K562 (cell line): Measurements from ENCODE around the gene TRIM33. TPM values are rescaled to one million over a fixed set of nuclear protein-coding genes. Genes with fewer than 3 reads are reported as not detected.

Experiments used
- CBFB ChIP-seq: sonication (generic); formaldehyde crosslinking; IDR thresholded peaks from 2 replicates; pipeline ENCODE4 v1.4.0; 2020; ENCODE audit warnings: mild to moderate bottlenecking, missing genetic modification reagents
- CCNT2 ChIP-seq: IDR thresholded peaks from 2 replicates; pipeline ENCODE4 v1.6.1; 2011; ENCODE audit warnings: borderline replicate concordance, low read depth, mild to moderate bottlenecking, moderate library complexity, mixed read lengths, low read length; ENCODE audit not compliant: insufficient read length; ENCODE audit errors: extremely low read depth
- DPF2 ChIP-seq: fragments of 450-650 bp; IDR thresholded peaks from 2 replicates; pipeline ENCODE4 v1.6.1; 2016
- FOXM1 ChIP-seq, 2 experiments: fragments of 450-650 bp in 1 of 2; sonication (generic) in 1 of 2; formaldehyde crosslinking in 1 of 2; IDR thresholded peaks; 2 replicates each; pipeline versions ENCODE4 v1.6.1 to v1.9.0; 2017 to 2022; ENCODE audit warnings: low read depth in 2 of 2, mild to moderate bottlenecking in 2 of 2, missing genetic modification reagents in 1 of 2, moderate library complexity in 1 of 2
- GATAD2A ChIP-seq: fragments of 450-650 bp; IDR thresholded peaks from 2 replicates; pipeline ENCODE4 v1.6.1; 2017
- KDM1A ChIP-seq, 2 experiments: fragments of 450-650 bp; IDR thresholded peaks; 2 replicates each; pipeline ENCODE4 v1.6.1; 2016; ENCODE audit warnings: mild to moderate bottlenecking in 2 of 2
- LCOR ChIP-seq: sonication (generic); formaldehyde crosslinking; IDR thresholded peaks from 2 replicates; pipeline ENCODE4 v1.8.0; 2022; ENCODE audit warnings: mild to moderate bottlenecking, missing genetic modification reagents
- MCM5 ChIP-seq: fragments of 450-650 bp; IDR thresholded peaks from 2 replicates; pipeline ENCODE4 v1.6.1; 2016; ENCODE audit warnings: low read depth
- NCOR1 ChIP-seq: fragments of 450-650 bp; IDR thresholded peaks from 2 replicates; pipeline ENCODE4 v1.6.1; 2016; ENCODE audit warnings: mild to moderate bottlenecking, moderate library complexity
- NEUROD1 ChIP-seq: fragments of 150-350 bp; IDR thresholded peaks from 2 replicates; pipeline ENCODE4 v1.6.1; 2014; ENCODE audit warnings: borderline replicate concordance, low read length, low read depth; ENCODE audit not compliant: partially characterized antibody
- PHB ChIP-seq: fragments of 250-450 bp; sonication (Bioruptor Pico); IDR thresholded peaks from 2 replicates; pipeline ENCODE4 v1.5.0; 2021
- SMARCA4 ChIP-seq: fragments of 450-650 bp; IDR thresholded peaks from 2 replicates; pipeline ENCODE4 v1.6.1; 2016
- ZEB2 ChIP-seq: fragments of 450-650 bp; IDR thresholded peaks from 2 replicates; pipeline ENCODE4 v1.6.1; 2016
- polyA plus RNA-seq, 8 experiments: library from polyadenylated mRNA; depleted of rRNA in 4 of 8; stranded (reverse) in 5 of 8; unstranded in 3 of 8; fragments of >200 nt; fragmentation: Nextera tagmentation in 2 of 8; fragmentation: Illumina TruSeq in 1 of 8; extraction: Ambion mirVana in 2 of 8; extraction: Trizol in 1 of 8; gene quantifications; 2 replicates each; pipeline versions ENCODE4 v1.2.1 to v1.2.3, GENCODE V29; 2011 to 2014; ENCODE audit warnings: inconsistent platforms in 1 of 8, missing spikeins in 1 of 8
- total RNA-seq, 7 experiments: library from RNA; depleted of rRNA in 6 of 7; stranded (reverse); fragments of >200 nt in 6 of 7; fragmentation: Illumina TruSeq in 2 of 7; extraction: Trizol in 2 of 7; gene quantifications; 2 replicates each; pipeline versions ENCODE4 v1.2.1 to v1.2.3, GENCODE V29; 2011 to 2021; ENCODE audit warnings: low replicate concordance in 1 of 7
- TF ChIP-seq, protein P1 (sequence below): IDR thresholded peaks from 2 replicates; pipeline ENCODE4 v1.6.1; 2011; ENCODE audit warnings: borderline replicate concordance, low read depth, mild to moderate bottlenecking, moderate library complexity, low read length; ENCODE audit not compliant: insufficient read depth, poor library complexity, severe bottlenecking
- TF ChIP-seq, protein P2 (sequence below): sonication (generic); formaldehyde crosslinking; IDR thresholded peaks from 2 replicates; pipeline ENCODE4 v1.8.0; 2023; ENCODE audit warnings: missing genetic modification reagents, mild to moderate bottlenecking, borderline replicate concordance
- TF ChIP-seq, protein P3 (sequence below): fragments of 450-650 bp; IDR thresholded peaks from 2 replicates; pipeline ENCODE4 v1.6.1; 2017; ENCODE audit warnings: antibody characterized with exemption
- TF ChIP-seq, protein P4 (sequence below): fragments of 450-650 bp; IDR thresholded peaks from 2 replicates; pipeline ENCODE4 v1.7.1; 2018; ENCODE audit warnings: mild to moderate bottlenecking, low read depth; ENCODE audit not compliant: partially characterized antibody

Gene TRIM33
- total and polyA plus RNA-seq, 9 of the 15 experiments (the other 6 are each of a cell fraction or from before 2014, with no cell fraction given), result 9.3 to 58.4 (median 40.2) TPM

DNA sequence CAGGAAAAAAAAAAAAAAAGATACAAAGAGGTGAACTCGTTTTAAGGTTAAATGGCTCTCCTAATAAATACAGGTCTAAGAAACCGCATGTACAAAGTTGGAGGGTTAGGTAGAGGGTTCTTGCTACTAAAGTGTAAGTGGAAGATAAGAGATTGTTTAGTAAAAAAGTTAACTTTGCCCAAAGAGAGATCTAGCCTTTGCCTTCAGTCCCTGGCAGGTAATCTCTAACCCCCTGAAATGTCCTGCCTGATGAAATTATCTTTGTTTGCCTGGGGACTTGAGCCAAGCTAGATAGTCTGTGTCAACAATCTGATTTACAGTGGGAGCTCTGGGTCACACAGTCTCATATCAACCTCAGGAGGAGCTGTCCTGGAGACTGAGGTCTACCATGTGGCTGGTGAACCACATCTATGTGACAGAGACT lies 57.6 kb downstream of the TRIM33 start (continued):
- no peak for TF ChIP-seq CBFB
- TF ChIP-seq NEUROD1, result no peak
- TF ChIP-seq MCM5, result no peak
- peak; percentile 85 for TF ChIP-seq SMARCA4
- no peak for TF ChIP-seq LCOR (CRISPR knock-in tag)
- TF ChIP-seq, protein P1, sequence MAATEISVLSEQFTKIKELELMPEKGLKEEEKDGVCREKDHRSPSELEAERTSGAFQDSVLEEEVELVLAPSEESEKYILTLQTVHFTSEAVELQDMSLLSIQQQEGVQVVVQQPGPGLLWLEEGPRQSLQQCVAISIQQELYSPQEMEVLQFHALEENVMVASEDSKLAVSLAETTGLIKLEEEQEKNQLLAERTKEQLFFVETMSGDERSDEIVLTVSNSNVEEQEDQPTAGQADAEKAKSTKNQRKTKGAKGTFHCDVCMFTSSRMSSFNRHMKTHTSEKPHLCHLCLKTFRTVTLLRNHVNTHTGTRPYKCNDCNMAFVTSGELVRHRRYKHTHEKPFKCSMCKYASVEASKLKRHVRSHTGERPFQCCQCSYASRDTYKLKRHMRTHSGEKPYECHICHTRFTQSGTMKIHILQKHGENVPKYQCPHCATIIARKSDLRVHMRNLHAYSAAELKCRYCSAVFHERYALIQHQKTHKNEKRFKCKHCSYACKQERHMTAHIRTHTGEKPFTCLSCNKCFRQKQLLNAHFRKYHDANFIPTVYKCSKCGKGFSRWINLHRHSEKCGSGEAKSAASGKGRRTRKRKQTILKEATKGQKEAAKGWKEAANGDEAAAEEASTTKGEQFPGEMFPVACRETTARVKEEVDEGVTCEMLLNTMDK, result no peak
- TF ChIP-seq GATAD2A, result 0 out of 2 replicates have a peak, but pooled peaks have one; percentile 15
- 0 out of 2 replicates have a peak, but pooled peaks have one; percentile 69 for TF ChIP-seq ZEB2
- no peak for TF ChIP-seq PHB (CRISPR knock-in tag)
- peak; percentile 84 for TF ChIP-seq DPF2
- TF ChIP-seq KDM1A (IDR thresholded peaks at IDR 0.05), result peak; percentile 90 to 91
- peak; percentile 74 for TF ChIP-seq FOXM1 (IDR thresholded peaks at IDR 0.05; ENCODE audit: low read depth)
- TF ChIP-seq FOXM1 (CRISPR knock-in tag; IDR thresholded peaks at IDR 0.05; ENCODE audit: low read depth), result no peak
- TF ChIP-seq, protein P2, sequence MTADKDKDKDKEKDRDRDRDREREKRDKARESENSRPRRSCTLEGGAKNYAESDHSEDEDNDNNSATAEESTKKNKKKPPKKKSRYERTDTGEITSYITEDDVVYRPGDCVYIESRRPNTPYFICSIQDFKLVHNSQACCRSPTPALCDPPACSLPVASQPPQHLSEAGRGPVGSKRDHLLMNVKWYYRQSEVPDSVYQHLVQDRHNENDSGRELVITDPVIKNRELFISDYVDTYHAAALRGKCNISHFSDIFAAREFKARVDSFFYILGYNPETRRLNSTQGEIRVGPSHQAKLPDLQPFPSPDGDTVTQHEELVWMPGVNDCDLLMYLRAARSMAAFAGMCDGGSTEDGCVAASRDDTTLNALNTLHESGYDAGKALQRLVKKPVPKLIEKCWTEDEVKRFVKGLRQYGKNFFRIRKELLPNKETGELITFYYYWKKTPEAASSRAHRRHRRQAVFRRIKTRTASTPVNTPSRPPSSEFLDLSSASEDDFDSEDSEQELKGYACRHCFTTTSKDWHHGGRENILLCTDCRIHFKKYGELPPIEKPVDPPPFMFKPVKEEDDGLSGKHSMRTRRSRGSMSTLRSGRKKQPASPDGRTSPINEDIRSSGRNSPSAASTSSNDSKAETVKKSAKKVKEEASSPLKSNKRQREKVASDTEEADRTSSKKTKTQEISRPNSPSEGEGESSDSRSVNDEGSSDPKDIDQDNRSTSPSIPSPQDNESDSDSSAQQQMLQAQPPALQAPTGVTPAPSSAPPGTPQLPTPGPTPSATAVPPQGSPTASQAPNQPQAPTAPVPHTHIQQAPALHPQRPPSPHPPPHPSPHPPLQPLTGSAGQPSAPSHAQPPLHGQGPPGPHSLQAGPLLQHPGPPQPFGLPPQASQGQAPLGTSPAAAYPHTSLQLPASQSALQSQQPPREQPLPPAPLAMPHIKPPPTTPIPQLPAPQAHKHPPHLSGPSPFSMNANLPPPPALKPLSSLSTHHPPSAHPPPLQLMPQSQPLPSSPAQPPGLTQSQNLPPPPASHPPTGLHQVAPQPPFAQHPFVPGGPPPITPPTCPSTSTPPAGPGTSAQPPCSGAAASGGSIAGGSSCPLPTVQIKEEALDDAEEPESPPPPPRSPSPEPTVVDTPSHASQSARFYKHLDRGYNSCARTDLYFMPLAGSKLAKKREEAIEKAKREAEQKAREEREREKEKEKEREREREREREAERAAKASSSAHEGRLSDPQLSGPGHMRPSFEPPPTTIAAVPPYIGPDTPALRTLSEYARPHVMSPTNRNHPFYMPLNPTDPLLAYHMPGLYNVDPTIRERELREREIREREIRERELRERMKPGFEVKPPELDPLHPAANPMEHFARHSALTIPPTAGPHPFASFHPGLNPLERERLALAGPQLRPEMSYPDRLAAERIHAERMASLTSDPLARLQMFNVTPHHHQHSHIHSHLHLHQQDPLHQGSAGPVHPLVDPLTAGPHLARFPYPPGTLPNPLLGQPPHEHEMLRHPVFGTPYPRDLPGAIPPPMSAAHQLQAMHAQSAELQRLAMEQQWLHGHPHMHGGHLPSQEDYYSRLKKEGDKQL (CRISPR knock-in tag), result no peak
- peak; percentile 84 for TF ChIP-seq CCNT2
- TF ChIP-seq, protein P3, sequence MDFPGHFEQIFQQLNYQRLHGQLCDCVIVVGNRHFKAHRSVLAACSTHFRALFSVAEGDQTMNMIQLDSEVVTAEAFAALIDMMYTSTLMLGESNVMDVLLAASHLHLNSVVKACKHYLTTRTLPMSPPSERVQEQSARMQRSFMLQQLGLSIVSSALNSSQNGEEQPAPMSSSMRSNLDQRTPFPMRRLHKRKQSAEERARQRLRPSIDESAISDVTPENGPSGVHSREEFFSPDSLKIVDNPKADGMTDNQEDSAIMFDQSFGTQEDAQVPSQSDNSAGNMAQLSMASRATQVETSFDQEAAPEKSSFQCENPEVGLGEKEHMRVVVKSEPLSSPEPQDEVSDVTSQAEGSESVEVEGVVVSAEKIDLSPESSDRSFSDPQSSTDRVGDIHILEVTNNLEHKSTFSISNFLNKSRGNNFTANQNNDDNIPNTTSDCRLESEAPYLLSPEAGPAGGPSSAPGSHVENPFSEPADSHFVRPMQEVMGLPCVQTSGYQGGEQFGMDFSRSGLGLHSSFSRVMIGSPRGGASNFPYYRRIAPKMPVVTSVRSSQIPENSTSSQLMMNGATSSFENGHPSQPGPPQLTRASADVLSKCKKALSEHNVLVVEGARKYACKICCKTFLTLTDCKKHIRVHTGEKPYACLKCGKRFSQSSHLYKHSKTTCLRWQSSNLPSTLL, result no peak
- TF ChIP-seq NCOR1, result peak; percentile 84
- TF ChIP-seq, protein P4, sequence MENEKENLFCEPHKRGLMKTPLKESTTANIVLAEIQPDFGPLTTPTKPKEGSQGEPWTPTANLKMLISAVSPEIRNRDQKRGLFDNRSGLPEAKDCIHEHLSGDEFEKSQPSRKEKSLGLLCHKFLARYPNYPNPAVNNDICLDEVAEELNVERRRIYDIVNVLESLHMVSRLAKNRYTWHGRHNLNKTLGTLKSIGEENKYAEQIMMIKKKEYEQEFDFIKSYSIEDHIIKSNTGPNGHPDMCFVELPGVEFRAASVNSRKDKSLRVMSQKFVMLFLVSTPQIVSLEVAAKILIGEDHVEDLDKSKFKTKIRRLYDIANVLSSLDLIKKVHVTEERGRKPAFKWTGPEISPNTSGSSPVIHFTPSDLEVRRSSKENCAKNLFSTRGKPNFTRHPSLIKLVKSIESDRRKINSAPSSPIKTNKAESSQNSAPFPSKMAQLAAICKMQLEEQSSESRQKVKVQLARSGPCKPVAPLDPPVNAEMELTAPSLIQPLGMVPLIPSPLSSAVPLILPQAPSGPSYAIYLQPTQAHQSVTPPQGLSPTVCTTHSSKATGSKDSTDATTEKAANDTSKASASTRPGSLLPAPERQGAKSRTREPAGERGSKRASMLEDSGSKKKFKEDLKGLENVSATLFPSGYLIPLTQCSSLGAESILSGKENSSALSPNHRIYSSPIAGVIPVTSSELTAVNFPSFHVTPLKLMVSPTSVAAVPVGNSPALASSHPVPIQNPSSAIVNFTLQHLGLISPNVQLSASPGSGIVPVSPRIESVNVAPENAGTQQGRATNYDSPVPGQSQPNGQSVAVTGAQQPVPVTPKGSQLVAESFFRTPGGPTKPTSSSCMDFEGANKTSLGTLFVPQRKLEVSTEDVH, result no peak
